ENCODE data around the gene CBFB.

- TF ChIP-seq YY1 (IDR thresholded peaks at IDR 0.05; ENCODE audit: insufficient read depth, insufficient read length): no peak
- TF ChIP-seq ZNF274 (IDR thresholded peaks at IDR 0.05; ENCODE audit: low read depth, low read length): no peak
Observed at GRCh38 chr16:67082891-67083290, 53.9 kb downstream of the CBFB start.

All from NT2/D1 (cell line).